HG03159 (cell line): ENCODE measurements around the gene GGT5.
"Not testable (repeated sequence)": the region's sequence is repeated elsewhere in the genome, so short reads cannot be mapped to it uniquely, and the experiment has no call there.

Experiments used
- ATAC-seq: cut with Tn5 transposase; IDR thresholded peaks from one replicate; pipeline ENCODE4 v1.9.1; 2021; ENCODE audit warnings: mild to moderate bottlenecking, moderate library complexity; ENCODE audit not compliant: unreplicated experiment

The GGT5 gene

DNA sequence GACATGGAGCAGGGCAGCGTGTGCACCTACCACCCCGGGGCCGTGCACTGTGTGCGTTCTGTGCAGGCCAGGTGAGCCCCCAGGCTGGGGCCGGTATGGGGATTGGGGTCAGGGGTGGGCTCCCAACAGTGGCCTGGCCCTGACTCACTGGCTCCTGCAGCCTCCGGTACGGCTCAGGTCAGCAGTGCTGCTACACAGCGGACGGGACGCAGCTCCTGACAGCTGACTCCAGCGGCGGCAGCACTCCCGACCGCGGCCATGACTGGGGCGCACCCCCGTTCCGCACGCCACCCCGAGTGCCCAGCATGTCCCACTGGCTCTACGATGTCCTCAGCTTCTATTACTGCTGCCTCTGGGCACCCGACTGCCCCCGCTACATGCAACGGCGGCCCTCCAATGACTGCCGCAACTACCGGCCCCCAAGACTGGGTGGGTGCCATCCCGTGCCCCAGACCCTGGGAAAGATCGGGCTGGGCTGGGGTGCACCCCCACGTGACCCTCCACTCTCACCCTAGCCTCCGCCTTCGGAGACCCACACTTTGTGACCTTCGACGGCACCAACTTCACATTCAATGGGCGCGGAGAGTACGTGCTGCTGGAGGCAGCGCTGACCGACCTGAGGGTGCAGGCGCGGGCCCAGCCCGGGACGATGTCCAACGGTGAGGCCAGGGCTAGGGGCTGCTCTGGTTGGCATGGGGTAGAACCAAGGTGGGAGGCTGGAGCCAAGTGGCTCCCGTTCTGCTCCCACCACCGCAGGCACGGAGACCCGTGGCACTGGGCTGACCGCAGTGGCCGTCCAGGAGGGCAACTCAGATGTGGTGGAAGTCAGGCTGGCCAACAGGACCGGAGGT lies 59.2 kb downstream of the GGT5 start:
- ATAC-seq = no peak

- no peak for ATAC-seq
Observed at GRCh38 chr22:24185001-24185500, 59.8 kb downstream of the GGT5 start.

- ATAC-seq = no peak
Observed at GRCh38 chr22:24184057-24184798, 60.7 kb downstream of the GGT5 start.

DNA sequence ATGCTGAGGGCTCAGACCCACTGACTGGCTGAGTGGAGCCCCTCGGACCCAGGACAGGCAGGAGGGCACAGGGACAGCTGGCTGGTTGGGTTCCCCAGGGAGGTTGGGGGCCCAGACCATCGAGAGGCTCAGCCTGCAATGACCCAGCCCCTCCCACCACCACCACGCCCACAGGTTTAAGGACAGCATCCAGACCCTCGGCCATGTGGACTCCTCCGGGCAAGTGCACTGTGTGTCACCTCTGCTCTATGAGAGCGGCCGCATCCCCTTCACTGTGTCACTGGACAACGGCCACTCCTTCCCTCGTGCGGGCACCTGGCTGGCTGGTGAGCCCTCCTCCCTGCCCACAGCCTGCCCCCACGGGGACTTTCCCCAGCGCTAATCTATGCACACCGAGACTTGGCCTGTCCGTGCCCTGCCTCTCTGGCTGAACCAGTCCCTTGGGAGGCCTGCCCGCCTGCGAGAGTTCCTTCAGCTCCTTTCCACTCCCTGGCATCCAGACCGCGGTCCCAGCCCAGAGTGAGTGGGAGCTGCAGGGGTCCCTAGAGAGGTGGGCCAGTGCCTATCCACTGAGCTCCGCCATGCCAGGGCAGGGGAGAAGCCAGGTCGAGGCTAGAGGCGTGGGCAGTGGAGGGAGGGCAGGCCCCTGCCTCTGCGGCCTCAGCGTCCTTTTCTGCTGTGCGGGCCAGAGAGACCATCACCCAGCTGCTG lies 61.4 kb downstream of the GGT5 start:
- ATAC-seq = no peak

- not testable (repeated sequence) for ATAC-seq
Observed at GRCh38 chr22:24182900-24183246, 62.0 kb downstream of the GGT5 start.

DNA sequence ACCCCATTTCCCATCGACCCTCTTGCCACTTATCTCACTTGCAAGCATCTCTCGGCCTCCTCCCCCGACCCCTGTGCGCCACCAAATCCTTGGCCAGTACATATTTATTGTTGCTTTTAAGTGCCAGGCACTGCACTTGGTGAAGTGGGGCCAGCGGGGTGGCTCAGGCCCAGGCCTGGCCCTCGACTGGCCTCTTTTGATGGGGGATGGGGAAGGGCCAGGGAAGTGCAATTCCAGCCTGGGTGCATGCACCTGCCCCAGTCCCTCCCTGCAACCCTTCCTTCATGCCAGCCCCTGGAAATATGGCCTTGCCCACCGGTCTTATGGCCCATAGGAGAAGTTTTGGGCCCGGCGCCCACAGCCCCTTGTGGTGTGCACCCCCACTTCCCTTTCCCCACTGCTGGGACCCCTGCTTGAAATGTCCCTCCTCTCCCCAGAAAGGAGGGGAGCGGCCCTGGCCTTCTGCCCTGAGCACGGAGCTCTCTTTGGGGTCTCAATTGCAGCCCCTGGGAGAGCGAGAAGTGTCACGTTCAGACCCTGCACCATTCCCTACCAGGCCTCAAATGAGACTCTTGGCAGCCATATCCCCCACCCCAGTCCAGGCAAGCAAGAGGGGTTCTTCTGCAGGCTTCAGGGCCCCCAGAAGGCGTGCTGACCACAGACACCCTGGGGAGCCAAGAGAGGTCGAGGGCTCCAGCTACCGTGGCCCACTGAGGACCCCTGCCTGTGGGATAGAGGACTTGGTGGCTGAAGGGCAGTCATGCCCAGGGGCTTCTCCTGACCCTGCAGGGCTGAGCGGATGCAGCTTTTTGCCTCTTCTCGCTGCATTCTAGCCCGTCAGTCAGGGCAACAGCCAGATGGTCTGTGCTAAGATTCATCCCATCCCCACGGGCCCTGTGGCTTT lies 62.6 kb downstream of the GGT5 start:
- no peak for ATAC-seq

- ATAC-seq = no peak
Observed at GRCh38 chr22:24181088-24181995, 63.5 kb downstream of the GGT5 start, which contains the start of gene SUSD2. TSS of gene SUSD2 (plus strand) at chr22:24181487. CDS start at chr22:24181520, 33 bp downstream.

- ATAC-seq = no peak
Observed at GRCh38 chr22:24180316-24181087, 64.4 kb downstream of the GGT5 start.

GRCh38 chr22:24179478-24180210 lies 65.2 kb downstream of the GGT5 start:
- no peak for ATAC-seq

DNA sequence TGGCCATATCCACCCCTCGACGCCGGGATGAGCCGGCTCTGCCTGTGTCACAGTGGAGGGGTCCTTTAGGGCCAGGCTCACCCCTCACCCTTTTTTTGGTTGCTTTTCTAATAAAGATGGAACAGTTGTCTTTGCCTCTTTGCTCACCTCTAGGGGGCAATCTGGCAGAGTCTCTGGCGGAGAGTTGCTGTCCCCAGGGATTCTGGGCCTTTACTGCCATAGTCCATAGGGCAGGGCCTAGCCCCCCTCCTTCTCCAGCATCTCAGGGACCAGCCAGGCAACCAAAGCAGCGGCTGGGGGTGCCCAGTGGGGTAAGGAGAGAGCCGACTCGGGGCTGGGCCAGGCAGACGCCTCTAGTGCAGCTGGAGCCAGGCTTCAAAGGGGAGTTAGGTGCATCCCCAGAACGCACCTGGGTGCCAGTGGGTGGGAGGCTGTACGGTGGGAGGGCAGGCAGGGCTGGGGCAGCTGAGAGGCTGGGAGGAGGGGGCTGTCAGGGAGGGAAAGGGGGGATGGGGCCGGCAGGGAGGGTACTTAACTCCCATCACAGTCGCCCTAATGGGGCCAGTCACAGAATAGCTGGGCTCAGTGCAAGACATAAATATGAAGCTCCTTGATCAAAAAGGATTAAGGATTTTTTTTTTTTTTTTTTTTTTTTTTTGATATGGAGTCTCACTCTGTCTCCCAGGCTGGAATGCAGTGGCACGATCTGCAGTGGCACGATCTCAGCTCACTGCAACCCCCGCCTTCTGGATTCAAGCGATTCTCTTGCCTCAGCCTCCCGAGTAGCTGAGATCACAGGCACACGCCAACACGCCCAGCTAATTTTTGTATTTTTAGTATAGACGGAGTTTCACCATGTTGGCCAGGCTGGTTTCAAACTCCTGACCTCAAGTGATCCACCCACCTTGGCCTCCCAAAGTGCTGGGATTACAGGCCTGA lies 66.1 kb downstream of the GGT5 start:
- ATAC-seq = no peak

GRCh38 chr22:24178021-24178431 lies 66.9 kb downstream of the GGT5 start:
- ATAC-seq = no peak

- ATAC-seq = no peak
Observed at GRCh38 chr22:24177456-24177855, 67.4 kb downstream of the GGT5 start.

DNA sequence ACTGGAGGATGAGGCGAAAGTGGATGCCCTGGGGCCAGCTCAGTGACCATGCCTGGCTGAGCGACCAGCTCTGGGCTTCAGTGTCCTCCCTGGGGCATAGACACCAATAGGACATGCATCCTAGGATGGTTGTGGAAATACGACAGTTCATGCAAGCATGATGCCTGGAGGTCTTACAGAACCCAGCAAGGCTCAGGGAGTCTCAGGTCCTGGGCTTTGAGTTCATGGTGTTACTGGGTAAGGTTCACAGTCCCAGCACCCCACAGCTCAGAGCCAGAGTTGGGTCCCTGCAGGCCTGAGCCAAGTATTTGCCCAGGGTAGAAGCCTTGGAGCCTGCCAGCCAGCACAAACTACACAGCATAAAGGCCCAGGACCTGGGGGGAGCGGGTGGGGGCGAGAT lies 67.8 kb downstream of the GGT5 start:
- ATAC-seq = no peak

DNA sequence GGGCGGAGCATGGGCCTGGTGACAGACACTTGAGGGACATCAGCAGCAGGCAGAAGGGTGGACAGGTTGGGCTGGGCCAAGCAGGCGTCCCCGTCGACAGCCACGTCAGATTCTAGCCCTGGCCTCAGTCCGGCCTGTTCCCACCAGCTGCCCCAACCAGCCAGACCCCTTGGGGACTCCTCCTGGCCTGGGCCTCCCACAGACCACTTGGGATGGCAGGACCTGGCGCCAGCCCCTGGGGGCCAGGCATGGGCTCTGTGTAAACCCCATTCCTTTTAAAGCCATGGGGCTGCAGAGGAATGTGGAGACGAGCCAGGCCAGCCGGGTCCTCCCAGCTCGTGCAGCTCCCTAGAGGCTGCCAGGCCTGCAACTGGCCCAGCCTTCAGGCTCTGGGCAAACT lies 68.3 kb downstream of the GGT5 start:
- ATAC-seq = no peak

DNA sequence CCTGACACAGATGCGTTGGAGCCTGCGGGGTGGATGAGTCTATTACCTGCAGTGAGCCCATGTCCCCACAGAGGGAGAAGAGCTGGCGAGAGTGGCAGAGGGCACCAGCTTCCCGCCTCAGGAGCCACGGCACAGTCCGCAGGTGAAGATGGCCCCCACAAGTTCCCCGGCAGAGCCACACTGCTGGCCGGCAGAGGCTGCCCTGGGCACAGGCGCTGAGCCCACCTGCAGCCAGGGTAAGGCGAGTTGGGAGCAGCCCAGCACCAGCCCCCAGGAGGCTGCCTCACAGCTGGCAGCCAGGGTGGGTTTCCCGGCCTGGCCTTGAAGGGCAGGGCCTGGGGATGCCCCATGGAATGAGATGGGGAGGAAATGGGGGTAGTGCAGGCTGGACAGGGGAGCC lies 68.8 kb downstream of the GGT5 start:
- ATAC-seq = no peak

DNA sequence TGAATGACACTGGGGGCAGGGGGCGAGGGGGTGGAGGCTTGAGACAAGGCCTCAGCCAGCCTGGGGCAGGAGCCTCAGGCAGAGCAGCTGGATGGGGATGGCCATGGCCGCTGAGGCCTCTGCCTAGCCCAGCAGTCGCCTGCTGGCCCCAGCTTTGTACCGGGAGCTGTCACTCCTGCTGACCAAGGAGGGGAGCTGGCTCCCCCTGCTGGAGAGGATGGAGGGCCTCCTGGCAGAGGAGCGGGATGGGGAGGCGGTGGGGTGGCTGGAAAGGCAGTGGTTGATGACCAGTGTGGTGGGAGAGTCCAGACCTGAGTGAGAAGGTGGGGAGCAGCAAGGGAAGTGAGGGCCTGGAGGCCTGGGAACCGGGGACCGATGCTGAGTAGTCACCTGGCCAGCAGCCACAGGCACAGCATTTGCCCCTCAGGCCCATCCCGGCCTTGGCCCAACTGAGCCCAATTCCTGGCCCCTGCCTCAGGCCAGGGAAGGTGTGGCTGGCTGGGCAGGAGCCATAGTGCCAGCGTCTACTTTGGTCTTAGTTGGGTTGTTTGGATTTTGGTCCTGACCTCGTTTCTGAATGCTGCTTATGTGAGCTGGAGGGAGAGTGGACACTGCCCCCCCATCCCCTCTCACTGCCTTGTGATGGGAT lies 69.6 kb downstream of the GGT5 start:
- no peak for ATAC-seq
